ENCODE results near the gene IRF3.

The IRF3 gene

DNA sequence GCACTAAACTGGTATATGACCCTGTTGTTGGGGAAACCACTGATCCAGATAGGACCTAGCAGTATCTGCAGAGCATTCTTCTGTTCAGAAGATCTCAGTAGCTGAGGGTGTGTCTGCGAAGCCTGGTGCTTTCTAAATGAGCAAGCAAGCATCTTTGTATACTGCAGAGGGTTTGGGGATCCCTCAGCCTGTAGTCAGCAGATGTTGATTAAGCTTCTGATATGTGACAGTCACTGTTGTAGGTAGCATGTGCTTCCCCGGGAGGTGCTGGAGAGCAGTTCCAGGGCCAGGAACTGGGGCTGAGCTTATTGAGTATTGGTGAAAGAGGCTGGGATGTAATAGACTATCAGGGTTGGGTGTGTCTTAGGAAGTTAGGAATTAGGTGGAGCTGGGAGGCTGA is 22.2 kb downstream of the IRF3 start:
- H3K4me1 ChIP-seq (ENCODE audit: control insufficient read depth, insufficient read depth, low read length) = 0 out of 2 replicates have a peak, but pooled peaks cover 2% of the 10 kb centered on the region
- no peaks in the 10 kb centered on the region for H3K27me3 ChIP-seq (ENCODE audit: control insufficient read depth, insufficient read depth, low read length)
- no peak for DNase-seq (ENCODE audit: low read depth, low spot score)
- no peaks in the 10 kb centered on the region for H3K9me3 ChIP-seq (ENCODE audit: control insufficient read depth, insufficient read depth, low read length)
- H3K27ac ChIP-seq (ENCODE audit: low read length) = no peak overlapping the region
- no CpG with 5 or more reads among the region's 2 CpGs for WGBS (ENCODE audit: insufficient coverage, insufficient read length)
- H3K4me3 ChIP-seq (ENCODE audit: low read length) = no peak overlapping the region
- peaks cover 14% of the 10 kb centered on the region; the same call in 1 of the 2 replicates for H3K36me3 ChIP-seq (ENCODE audit: control insufficient read depth, insufficient read depth, low read length)

DNA sequence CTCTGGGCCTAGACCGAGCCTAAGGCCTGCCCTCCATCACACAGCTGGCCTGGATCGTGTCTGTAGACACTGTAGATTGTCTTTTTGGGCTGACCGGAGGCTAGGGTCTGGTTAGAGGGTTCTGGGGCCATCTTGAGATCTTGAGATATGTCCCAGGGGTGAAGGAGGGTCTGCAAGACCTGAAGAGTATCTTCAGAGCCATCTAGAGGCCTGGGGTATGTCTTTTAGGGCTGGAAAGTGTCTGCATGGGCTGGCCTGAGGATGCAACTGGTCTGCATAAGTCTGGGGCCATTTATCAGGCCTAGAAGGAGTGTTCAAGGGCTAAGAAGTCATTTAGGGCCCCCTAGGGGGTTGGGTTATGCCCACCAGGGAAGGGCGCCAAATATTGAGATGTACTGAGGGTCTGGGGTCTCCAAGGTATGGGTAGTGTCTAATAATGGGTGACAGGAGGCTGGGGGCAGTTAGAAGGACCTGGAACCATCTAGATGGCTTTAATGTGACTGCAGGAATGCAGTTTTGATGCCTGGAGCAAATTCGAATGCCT is 23.1 kb downstream of the IRF3 start:
- H3K27me3 ChIP-seq (ENCODE audit: control insufficient read depth, insufficient read depth, low read length) = no peaks in the 10 kb centered on the region
- peaks cover 14% of the 10 kb centered on the region; the same call in 1 of the 2 replicates for H3K36me3 ChIP-seq (ENCODE audit: control insufficient read depth, insufficient read depth, low read length)
- no peak overlapping the region for H3K27ac ChIP-seq (ENCODE audit: low read length)
- no CpG with 5 or more reads among the region's 5 CpGs for WGBS (ENCODE audit: insufficient coverage, insufficient read length)
- no peak for DNase-seq (ENCODE audit: low read depth, low spot score)
- no peaks in the 10 kb centered on the region for H3K9me3 ChIP-seq (ENCODE audit: control insufficient read depth, insufficient read depth, low read length)
- peak overlapping the region; percentile 99 for H3K4me3 ChIP-seq (ENCODE audit: low read length)
- H3K4me1 ChIP-seq (ENCODE audit: control insufficient read depth, insufficient read depth, low read length) = peaks cover 2% of the 10 kb centered on the region

DNA sequence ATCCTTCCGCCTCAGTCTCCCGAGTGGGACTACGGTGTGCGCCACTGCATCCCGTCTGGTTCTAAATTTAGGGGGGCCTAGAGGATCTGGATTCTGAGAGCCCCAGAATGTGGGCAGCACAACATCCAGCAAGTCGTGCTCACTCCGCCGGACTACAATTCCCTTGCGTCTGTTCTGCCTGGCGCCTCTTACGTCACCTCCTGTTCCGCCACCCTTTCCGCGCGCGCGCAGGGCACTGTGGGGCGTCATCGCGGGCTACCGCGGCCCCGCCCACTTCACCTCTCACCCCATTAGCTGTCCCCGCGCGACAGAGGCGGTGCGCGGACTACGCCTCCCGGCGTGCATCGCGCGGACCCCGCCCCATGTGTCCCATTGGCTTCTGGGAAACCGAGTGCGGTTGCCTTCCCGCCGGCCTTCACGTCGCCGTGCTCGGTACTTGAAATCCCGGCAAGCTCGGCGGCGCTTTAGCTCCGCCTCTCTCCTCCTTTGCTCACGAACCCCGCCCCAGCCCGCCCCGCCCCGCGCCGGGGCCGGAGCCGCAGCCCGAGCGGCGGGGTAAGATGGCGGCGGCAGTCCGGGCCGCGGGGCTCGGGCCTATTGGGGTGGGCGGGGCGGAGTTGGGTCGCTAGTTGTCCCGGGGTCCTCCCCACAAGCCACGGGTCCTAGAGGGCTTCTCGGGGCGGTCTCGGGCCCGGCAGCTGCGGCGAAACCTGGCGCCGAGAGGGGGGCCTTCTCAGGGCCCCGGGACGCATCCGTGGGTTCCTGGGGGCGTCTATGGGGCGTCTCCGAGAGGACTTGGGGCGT is 23.8 kb downstream of the IRF3 start, which contains the start of gene SCAF1:
TSS of gene SCAF1 (plus strand) at position 522 of the 804 bp plus-strand sequence. CDS start 2,818 bp downstream, outside the sequence.
- H3K4me1 ChIP-seq (ENCODE audit: control insufficient read depth, insufficient read depth, low read length) = peaks cover 2% of the 10 kb centered on the region
- WGBS (ENCODE audit: insufficient coverage, insufficient read length) = no CpG with 5 or more reads among the region's 87 CpGs
- peak within 1 kb of the TSS; percentile 99 for H3K4me3 ChIP-seq (ENCODE audit: low read length)
- H3K27ac ChIP-seq (ENCODE audit: low read length) = no peak within 1 kb of the TSS
- H3K36me3 ChIP-seq (ENCODE audit: control insufficient read depth, insufficient read depth, low read length) = peaks cover 12% of the 10 kb centered on the region; the same call in 1 of the 2 replicates
- no peaks in the 10 kb centered on the region for H3K9me3 ChIP-seq (ENCODE audit: control insufficient read depth, insufficient read depth, low read length)
- no peaks in the 10 kb centered on the region for H3K27me3 ChIP-seq (ENCODE audit: control insufficient read depth, insufficient read depth, low read length)
- peak; percentile 98 for DNase-seq (ENCODE audit: low read depth, low spot score)

DNA sequence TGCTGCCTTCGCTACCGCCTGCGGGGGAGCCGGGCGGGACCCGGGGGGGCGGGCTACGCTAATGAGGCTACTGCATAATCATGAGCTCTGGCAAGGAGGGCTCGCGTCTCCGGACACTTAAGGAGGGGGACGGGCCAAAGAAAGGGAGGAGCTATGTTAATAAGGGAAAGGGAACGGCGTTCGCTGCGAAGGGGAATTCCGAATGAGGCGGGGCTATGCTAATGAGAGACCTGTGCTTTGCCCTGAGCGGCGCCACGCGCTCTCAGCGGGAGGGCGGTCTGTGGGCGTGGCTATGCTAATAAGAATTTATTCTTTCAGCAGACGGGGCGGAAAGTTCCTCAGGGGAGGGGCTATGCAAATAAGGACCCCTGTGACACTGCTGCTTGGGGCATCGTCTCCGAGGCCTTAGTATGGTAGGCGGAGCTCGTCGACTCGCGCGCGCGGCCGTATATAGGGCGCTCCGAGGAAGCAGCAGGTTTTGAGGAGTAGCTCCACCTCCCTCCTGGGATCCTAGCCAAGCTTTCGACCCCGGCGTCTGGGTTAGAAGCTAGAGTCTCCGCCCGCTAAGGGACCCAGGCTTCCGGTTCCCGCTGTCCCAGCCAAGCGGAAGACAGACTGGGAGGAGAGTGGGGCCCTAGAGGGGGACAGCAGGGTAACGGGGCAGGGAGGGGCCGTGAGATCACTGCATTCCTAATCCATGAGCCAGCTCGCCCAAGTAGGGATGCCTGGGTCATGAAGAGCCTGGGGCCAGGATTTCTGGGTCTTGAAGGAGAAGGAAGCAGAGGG is 25.4 kb downstream of the IRF3 start, which contains the start of gene RRAS:
TSS of gene RRAS (minus strand) at position 31 of the 786 bp plus-strand sequence. CDS start 45 bp downstream, outside the sequence.
- Histone ChIP-seq H3K36me3 (ENCODE audit: control insufficient read depth, insufficient read depth, low read length) (no peaks in the 10 kb centered on the region), H3K4me3 (ENCODE audit: low read length) (peak within 1 kb of the TSS; percentile 38; the same call in 1 of the 2 replicates), H3K27me3 (ENCODE audit: control insufficient read depth, insufficient read depth, low read length) (no peaks in the 10 kb centered on the region), H3K9me3 (ENCODE audit: control insufficient read depth, insufficient read depth, low read length) (no peaks in the 10 kb centered on the region), H3K27ac (ENCODE audit: low read length) (no peak within 1 kb of the TSS), H3K4me1 (ENCODE audit: control insufficient read depth, insufficient read depth, low read length) (peaks cover 3% of the 10 kb centered on the region)
- WGBS (ENCODE audit: insufficient coverage, insufficient read length) = no CpG with 5 or more reads among the region's 51 CpGs
- DNase-seq (ENCODE audit: low read depth, low spot score) = peak; percentile 100

DNA sequence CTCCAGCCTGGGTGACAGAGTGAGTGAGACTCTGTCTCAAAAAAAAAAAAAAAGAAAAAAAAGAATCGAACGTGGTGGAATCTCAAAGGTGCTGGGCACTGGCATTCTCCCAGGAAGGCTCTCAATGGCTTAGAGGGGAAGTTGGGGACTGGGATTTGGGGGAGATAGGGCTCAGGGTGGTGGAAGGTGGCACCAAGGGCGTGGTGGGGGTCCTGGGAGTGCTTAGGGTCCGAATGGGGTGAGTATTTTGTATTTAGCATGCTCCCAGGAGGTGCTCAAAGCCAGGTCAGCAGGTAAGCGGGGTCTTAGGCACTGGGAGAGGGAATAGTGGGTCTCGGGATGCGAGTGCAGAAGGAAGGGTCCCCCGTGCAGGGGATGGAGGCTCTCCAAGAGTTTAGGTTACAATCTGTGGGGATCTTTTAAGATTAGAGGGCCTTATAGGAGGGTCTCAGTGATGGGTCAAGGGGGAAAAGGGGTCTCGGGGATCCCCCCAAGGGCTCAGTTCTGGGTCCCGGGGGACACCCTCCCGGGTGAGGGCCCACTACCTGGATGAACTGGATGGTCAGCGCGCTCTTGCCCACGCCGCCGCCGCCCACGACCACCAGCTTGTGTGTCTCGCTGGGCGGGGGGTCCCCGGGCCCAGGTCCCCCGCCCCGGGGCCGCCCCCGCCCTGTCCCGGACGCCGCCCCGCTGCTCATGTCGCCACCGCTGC is 26.1 kb downstream of the IRF3 start:
- Histone ChIP-seq H3K9me3 (ENCODE audit: control insufficient read depth, insufficient read depth, low read length) (no peaks in the 10 kb centered on the region), H3K4me1 (ENCODE audit: control insufficient read depth, insufficient read depth, low read length) (peaks cover 3% of the 10 kb centered on the region), H3K4me3 (ENCODE audit: low read length) (peak overlapping the region; percentile 38; the same call in 1 of the 2 replicates), H3K27me3 (ENCODE audit: control insufficient read depth, insufficient read depth, low read length) (no peaks in the 10 kb centered on the region), H3K27ac (ENCODE audit: low read length) (no peak overlapping the region), H3K36me3 (ENCODE audit: control insufficient read depth, insufficient read depth, low read length) (no peaks in the 10 kb centered on the region)
- WGBS (ENCODE audit: insufficient coverage, insufficient read length) = no CpG with 5 or more reads among the region's 31 CpGs
- no peak for DNase-seq (ENCODE audit: low read depth, low spot score)

DNA sequence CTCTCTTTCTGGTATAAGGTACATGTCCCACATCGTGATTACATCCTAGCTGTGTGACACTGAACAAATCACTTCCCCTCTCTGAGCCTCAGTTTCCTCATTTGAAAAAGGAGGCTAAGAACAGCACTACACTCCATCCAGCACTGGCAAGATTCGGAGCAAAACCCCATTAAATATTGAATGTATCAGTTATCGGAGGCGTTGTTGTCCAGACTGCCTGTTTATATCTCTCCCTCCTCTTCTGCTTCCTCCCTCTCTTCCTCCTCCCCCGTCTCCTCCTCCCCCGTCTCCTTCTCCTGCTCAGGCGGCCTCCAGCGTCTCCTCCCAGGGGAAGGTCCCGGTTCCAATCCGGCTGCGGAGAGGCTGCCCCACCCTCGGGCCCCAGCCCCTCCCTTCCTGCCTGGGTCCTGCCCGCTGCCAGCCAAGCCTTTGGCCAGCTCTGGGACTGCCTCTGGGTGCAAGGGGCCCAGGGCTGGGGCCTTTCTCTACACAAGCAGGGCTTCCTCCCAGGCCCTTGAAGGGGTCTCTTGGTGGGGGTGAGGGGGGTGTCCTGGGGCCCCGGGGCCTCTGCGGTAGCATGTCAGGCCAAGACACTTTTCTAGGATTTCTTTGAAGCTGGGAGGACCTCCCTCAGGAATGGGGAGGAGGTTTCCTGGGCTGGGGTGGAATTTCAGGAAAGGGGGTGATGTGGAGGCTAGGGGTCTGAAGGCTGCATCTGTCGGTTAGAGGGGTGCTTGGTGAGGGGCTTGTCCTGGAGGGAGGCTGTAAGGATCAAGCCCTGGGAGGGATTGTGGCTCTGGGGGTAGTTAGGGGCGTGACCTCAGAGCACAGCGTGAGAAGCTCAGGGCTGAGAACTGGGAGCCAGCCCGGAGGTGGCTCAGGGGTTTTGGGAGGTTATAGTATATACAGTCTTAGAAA is 27.6 kb downstream of the IRF3 start:
- no CpG with 5 or more reads among the region's 19 CpGs for WGBS (ENCODE audit: insufficient coverage, insufficient read length)
- Histone ChIP-seq H3K4me3 (ENCODE audit: low read length) (no peak overlapping the region), H3K4me1 (ENCODE audit: control insufficient read depth, insufficient read depth, low read length) (peaks cover 3% of the 10 kb centered on the region), H3K36me3 (ENCODE audit: control insufficient read depth, insufficient read depth, low read length) (no peaks in the 10 kb centered on the region), H3K27ac (ENCODE audit: low read length) (no peak overlapping the region), H3K27me3 (ENCODE audit: control insufficient read depth, insufficient read depth, low read length) (no peaks in the 10 kb centered on the region), H3K9me3 (ENCODE audit: control insufficient read depth, insufficient read depth, low read length) (no peaks in the 10 kb centered on the region)
- DNase-seq (ENCODE audit: low read depth, low spot score) = no peak

DNA sequence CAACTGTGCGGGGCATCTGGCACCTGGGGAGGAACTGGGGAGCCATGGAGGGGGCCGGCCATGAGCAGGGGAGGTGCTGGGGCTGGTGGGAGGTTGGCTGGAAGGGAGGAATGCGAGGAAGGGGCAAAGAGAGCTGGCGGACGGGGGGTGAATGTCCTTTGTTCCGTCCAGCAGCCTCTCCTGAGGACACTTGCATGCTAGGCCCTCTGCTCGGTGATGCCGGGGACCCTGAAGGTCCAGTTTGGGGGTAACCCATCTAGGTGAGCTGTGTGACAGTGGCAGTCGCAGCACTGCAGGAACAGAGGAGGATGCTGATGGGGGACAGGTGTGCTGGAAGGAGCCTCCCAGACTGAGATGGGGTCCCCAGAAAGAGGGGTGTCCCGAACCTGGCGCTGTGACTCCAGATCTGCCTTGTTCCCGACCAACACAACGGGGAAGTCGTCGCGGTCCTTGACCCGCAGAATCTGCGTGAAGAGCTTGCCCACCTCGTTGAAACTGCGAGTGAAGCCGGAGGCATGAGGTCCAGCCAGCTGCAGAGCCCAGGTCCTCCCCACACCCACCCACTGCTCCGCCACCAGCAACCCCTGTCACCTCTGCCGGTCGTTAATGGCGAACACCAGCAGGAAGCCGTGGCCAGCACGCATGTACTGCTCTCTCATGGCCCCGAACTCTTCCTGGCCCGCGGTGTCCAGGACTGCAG is 29.3 kb downstream of the IRF3 start:
- Histone ChIP-seq H3K4me1 (ENCODE audit: control insufficient read depth, insufficient read depth, low read length) (peaks cover 3% of the 10 kb centered on the region), H3K36me3 (ENCODE audit: control insufficient read depth, insufficient read depth, low read length) (no peaks in the 10 kb centered on the region), H3K4me3 (ENCODE audit: low read length) (no peak overlapping the region), H3K9me3 (ENCODE audit: control insufficient read depth, insufficient read depth, low read length) (no peaks in the 10 kb centered on the region), H3K27ac (ENCODE audit: low read length) (no peak overlapping the region), H3K27me3 (ENCODE audit: control insufficient read depth, insufficient read depth, low read length) (no peaks in the 10 kb centered on the region)
- WGBS (ENCODE audit: insufficient coverage, insufficient read length) = no CpG with 5 or more reads among the region's 30 CpGs
- no peak for DNase-seq (ENCODE audit: low read depth, low spot score)

DNA sequence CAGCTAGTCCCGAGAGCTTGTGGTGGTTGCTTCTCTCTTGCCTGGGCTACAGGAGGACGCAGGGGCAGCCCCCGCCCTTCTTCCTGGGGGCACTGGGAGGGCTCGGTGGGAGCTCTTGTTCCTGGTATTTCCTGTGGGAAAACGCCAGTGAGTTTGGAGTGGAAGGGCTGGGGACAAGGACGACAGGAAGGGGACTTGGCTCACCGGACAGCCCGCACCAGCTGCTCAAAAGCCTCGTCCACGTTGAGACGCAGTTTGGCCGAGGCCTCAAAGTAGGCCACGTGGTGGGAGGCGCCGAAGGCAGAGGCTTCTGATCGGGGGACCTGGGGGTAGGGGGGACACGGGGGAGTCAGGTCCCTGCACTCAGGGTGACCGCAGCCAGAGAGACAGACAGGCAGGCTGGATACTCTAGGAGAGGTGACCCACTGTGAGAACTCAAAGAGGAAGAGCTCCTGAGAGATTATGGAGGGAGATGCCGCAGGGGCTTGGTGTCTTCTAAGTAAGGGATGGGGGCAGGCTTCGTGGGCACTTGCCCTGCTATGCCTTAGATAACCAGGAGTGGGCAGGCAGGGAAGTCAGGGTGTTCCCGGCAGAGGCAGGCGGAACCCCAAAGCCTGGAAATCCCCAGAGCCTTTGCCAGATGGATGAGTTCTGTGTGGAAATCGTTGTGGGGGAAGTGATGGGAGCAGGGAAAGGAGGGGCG is 30.0 kb downstream of the IRF3 start:
- H3K27me3 ChIP-seq (ENCODE audit: control insufficient read depth, insufficient read depth, low read length) = no peaks in the 10 kb centered on the region
- peaks cover 5% of the 10 kb centered on the region for H3K4me1 ChIP-seq (ENCODE audit: control insufficient read depth, insufficient read depth, low read length)
- no peak overlapping the region for H3K4me3 ChIP-seq (ENCODE audit: low read length)
- no peak overlapping the region for H3K27ac ChIP-seq (ENCODE audit: low read length)
- no peaks in the 10 kb centered on the region for H3K9me3 ChIP-seq (ENCODE audit: control insufficient read depth, insufficient read depth, low read length)
- no peak for DNase-seq (ENCODE audit: low read depth, low spot score)
- no CpG with 5 or more reads among the region's 24 CpGs for WGBS (ENCODE audit: insufficient coverage, insufficient read length)
- no peaks in the 10 kb centered on the region for H3K36me3 ChIP-seq (ENCODE audit: control insufficient read depth, insufficient read depth, low read length)

Data from iPS DF 6.9 (cell line).